Measurements from ENCODE around the gene CMC2. TPM values are rescaled to one million over a fixed set of nuclear protein-coding genes. Genes with fewer than 3 reads are reported as not detected.

Gene CMC2
- polyA plus RNA-seq, 1 donor from 2014 or later, result 172 TPM

DNA sequence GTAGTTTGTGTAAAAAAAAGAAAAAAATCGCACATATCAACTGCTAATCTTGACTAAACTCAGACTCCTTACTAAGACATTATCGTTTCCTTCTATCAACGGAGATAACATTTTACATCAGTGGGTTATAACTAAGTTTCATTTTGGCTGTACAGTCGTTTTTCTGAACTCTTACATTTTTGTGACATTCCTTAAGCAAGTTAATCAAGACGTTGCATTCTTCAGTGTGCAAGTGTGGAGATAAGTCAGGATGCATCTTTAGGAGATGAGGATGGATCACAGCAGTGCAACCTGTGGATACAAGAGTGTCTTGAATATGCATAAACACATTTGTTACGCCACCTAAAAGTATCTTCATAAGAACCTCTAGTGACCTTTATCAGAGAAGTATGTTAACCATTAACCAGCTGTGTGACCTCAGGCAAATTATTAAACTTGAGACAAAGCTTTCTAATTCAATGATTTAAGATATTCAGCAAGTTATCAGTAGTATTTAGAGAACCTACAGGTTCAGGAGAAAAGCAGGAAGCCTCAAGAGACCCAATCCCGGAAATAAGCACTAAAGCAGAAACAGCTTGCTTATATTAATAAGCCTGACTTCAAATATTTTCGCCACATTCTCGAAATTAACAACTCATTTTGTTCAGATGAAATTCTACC lies 9.4 kb downstream of the CMC2 start:
- H3K4me2 ChIP-seq (ENCODE audit: low read length), result no peak overlapping the region
- no peak overlapping the region for H3K27ac ChIP-seq (ENCODE audit: low read length)

DNA sequence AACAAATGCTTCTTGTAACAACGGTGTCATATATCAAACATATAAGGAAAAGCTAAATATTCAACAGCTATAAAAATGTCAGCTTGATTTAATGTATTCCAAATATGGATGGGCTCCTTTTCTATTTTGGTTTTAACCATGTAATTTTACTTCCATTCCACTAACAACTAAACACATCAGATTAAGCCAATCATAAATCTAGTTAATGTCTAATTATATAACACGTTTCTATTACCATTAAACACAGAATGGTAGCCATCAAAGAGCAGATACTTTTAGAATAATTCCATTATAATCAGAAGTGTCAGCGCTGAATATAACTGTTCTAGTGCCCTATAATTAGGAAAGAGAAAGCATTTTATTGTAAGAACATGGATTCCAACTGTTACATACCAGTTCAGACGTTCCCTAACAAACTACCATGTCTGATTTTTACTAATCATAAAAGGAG lies 10.0 kb downstream of the CMC2 start:
- Histone ChIP-seq H3K27ac (ENCODE audit: low read length) (no peak overlapping the region), H3K27me3 (ENCODE audit: insufficient read depth, low read depth, low read length) (no peaks in the 10 kb centered on the region), H3F3A (ENCODE audit: insufficient read depth, low read length, poor library complexity, severe bottlenecking) (no peaks in the 10 kb centered on the region), H3K36me3 (ENCODE audit: insufficient read depth, low read length) (no peaks in the 10 kb centered on the region), H3K79me2 (replicated peaks; ENCODE audit: insufficient read depth, low read length) (peaks cover 27% of the 10 kb centered on the region), H2AFZ (ENCODE audit: low read depth, low read length) (no peak overlapping the region), H3K9me2 (ENCODE audit: insufficient read depth, low read length) (no peaks in the 10 kb centered on the region), H3K4me3 (ENCODE audit: low read length) (no peak overlapping the region), H3K9me3 (ENCODE audit: low read length) (no peaks in the 10 kb centered on the region), H3K4me2 (ENCODE audit: low read length) (no peak overlapping the region), H4K20me1 (ENCODE audit: insufficient read depth) (no peaks in the 10 kb centered on the region), H3K9ac (ENCODE audit: low read length) (no peak overlapping the region)
- no peak for TF ChIP-seq MXI1 (conservative IDR thresholded peaks at IDR 0.05; ENCODE audit: poor library complexity, severe bottlenecking)
- no peak for TF ChIP-seq POLR2AphosphoS5 (IDR thresholded peaks at IDR 0.05)
- no peak for TF ChIP-seq TAF1 (IDR thresholded peaks at IDR 0.05; ENCODE audit: low read depth)
- no peak for TF ChIP-seq SMC3 (conservative IDR thresholded peaks at IDR 0.05; ENCODE audit: poor library complexity)
- TF ChIP-seq EZH2 (IDR thresholded peaks at IDR 0.05; ENCODE audit: borderline replicate concordance, insufficient read depth, low read length, poor library complexity, severe bottlenecking), result no peak
- TF ChIP-seq, protein P1, sequence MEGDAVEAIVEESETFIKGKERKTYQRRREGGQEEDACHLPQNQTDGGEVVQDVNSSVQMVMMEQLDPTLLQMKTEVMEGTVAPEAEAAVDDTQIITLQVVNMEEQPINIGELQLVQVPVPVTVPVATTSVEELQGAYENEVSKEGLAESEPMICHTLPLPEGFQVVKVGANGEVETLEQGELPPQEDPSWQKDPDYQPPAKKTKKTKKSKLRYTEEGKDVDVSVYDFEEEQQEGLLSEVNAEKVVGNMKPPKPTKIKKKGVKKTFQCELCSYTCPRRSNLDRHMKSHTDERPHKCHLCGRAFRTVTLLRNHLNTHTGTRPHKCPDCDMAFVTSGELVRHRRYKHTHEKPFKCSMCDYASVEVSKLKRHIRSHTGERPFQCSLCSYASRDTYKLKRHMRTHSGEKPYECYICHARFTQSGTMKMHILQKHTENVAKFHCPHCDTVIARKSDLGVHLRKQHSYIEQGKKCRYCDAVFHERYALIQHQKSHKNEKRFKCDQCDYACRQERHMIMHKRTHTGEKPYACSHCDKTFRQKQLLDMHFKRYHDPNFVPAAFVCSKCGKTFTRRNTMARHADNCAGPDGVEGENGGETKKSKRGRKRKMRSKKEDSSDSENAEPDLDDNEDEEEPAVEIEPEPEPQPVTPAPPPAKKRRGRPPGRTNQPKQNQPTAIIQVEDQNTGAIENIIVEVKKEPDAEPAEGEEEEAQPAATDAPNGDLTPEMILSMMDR (IDR thresholded peaks at IDR 0.05; ENCODE audit: poor library complexity, severe bottlenecking), result no peak
- no peak for TF ChIP-seq RAD21 (conservative IDR thresholded peaks at IDR 0.05)
- TF ChIP-seq EP300 (conservative IDR thresholded peaks at IDR 0.05; ENCODE audit: poor library complexity, severe bottlenecking), result no peak
- TF ChIP-seq, protein P2, sequence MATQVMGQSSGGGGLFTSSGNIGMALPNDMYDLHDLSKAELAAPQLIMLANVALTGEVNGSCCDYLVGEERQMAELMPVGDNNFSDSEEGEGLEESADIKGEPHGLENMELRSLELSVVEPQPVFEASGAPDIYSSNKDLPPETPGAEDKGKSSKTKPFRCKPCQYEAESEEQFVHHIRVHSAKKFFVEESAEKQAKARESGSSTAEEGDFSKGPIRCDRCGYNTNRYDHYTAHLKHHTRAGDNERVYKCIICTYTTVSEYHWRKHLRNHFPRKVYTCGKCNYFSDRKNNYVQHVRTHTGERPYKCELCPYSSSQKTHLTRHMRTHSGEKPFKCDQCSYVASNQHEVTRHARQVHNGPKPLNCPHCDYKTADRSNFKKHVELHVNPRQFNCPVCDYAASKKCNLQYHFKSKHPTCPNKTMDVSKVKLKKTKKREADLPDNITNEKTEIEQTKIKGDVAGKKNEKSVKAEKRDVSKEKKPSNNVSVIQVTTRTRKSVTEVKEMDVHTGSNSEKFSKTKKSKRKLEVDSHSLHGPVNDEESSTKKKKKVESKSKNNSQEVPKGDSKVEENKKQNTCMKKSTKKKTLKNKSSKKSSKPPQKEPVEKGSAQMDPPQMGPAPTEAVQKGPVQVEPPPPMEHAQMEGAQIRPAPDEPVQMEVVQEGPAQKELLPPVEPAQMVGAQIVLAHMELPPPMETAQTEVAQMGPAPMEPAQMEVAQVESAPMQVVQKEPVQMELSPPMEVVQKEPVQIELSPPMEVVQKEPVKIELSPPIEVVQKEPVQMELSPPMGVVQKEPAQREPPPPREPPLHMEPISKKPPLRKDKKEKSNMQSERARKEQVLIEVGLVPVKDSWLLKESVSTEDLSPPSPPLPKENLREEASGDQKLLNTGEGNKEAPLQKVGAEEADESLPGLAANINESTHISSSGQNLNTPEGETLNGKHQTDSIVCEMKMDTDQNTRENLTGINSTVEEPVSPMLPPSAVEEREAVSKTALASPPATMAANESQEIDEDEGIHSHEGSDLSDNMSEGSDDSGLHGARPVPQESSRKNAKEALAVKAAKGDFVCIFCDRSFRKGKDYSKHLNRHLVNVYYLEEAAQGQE (IDR thresholded peaks at IDR 0.05; ENCODE audit: borderline replicate concordance), result no peak

More for the DNA sequence above, 9.4 kb downstream of the CMC2 start:
- H3K4me3 ChIP-seq (ENCODE audit: low read length), result no peak overlapping the region
- no peaks in the 10 kb centered on the region for H3K9me3 ChIP-seq (ENCODE audit: low read length)
- no peaks in the 10 kb centered on the region for H3K9me2 ChIP-seq (ENCODE audit: insufficient read depth, low read length)
- H4K20me1 ChIP-seq (ENCODE audit: insufficient read depth), result no peaks in the 10 kb centered on the region
- no peaks in the 10 kb centered on the region for H3F3A ChIP-seq (ENCODE audit: insufficient read depth, low read length, poor library complexity, severe bottlenecking)
- TF ChIP-seq TAF1 (IDR thresholded peaks at IDR 0.05; ENCODE audit: low read depth) (no peak), RAD21 (conservative IDR thresholded peaks at IDR 0.05) (no peak), EZH2 (IDR thresholded peaks at IDR 0.05; ENCODE audit: borderline replicate concordance, insufficient read depth, low read length, poor library complexity, severe bottlenecking) (no peak), MXI1 (conservative IDR thresholded peaks at IDR 0.05; ENCODE audit: poor library complexity, severe bottlenecking) (no peak), POLR2AphosphoS5 (IDR thresholded peaks at IDR 0.05) (no peak), SMC3 (conservative IDR thresholded peaks at IDR 0.05; ENCODE audit: poor library complexity) (no peak), EP300 (conservative IDR thresholded peaks at IDR 0.05; ENCODE audit: poor library complexity, severe bottlenecking) (no peak)
- TF ChIP-seq, protein P1 (IDR thresholded peaks at IDR 0.05; ENCODE audit: poor library complexity, severe bottlenecking), result no peak
- TF ChIP-seq, protein P2 (IDR thresholded peaks at IDR 0.05; ENCODE audit: borderline replicate concordance), result no peak
- H3K36me3 ChIP-seq (ENCODE audit: insufficient read depth, low read length), result no peaks in the 10 kb centered on the region
- H3K9ac ChIP-seq (ENCODE audit: low read length), result no peak overlapping the region
- H3K27me3 ChIP-seq (ENCODE audit: insufficient read depth, low read depth, low read length), result no peaks in the 10 kb centered on the region
- no peak overlapping the region for H2AFZ ChIP-seq (ENCODE audit: low read depth, low read length)
- peaks cover 29% of the 10 kb centered on the region for H3K79me2 ChIP-seq (replicated peaks; ENCODE audit: insufficient read depth, low read length)
